H1 (cell line): ENCODE measurements around the gene FAU.

Experiments used
- BRCA1 ChIP-seq: IDR thresholded peaks from 2 replicates; pipeline ENCODE4 v1.6.1; 2012; ENCODE audit warnings: low read depth, low read length, improper control_type of control experiment
- EGR1 ChIP-seq: IDR thresholded peaks from 2 replicates; pipeline ENCODE4 v1.6.1; 2011; ENCODE audit warnings: low read depth, low read length, borderline replicate concordance
- EP300 ChIP-seq, 2 experiments: IDR thresholded peaks; 1 replicate in 1 of 2; 2 replicates in 1 of 2; pipeline ENCODE4 v1.6.1; 2011 to 2012; ENCODE audit warnings: low read depth in 2 of 2, low read length in 2 of 2, mild to moderate bottlenecking in 2 of 2, borderline replicate concordance in 1 of 2, inconsistent platforms in 1 of 2, moderate library complexity in 1 of 2
- GTF2F1 ChIP-seq: IDR thresholded peaks from 2 replicates; pipeline ENCODE4 v1.6.1; 2012; ENCODE audit warnings: low read depth, low read length, improper control_type of control experiment, borderline replicate concordance
- POLR2A ChIP-seq, 2 experiments: IDR thresholded peaks; 1 replicate in 1 of 2; 2 replicates in 1 of 2; pipeline ENCODE4 v1.6.1; 2011; ENCODE audit warnings: low read depth in 2 of 2, low read length in 2 of 2, mild to moderate bottlenecking in 2 of 2; ENCODE audit errors: control extremely low read depth in 1 of 2
- SP2 ChIP-seq: IDR thresholded peaks from 2 replicates; pipeline ENCODE4 v1.6.1; 2012; ENCODE audit warnings: mild to moderate bottlenecking, low read length, inconsistent platforms
- TAF1 ChIP-seq: IDR thresholded peaks from 2 replicates; pipeline ENCODE4 v1.6.1; 2011; ENCODE audit warnings: mild to moderate bottlenecking, low read depth, low read length
- TF ChIP-seq, protein P1 (sequence below), 3 experiments: IDR thresholded peaks; 1 replicate in 2 of 3; 2 replicates in 1 of 3; pipeline versions ENCODE4 v1.5.1 to v1.6.1; 2011; ENCODE audit warnings: low read length in 3 of 3, mild to moderate bottlenecking in 3 of 3, inconsistent platforms in 2 of 3, low read depth in 1 of 3, moderate library complexity in 1 of 3; ENCODE audit not compliant: insufficient read depth in 1 of 3; ENCODE audit errors: control extremely low read depth in 1 of 3

DNA sequence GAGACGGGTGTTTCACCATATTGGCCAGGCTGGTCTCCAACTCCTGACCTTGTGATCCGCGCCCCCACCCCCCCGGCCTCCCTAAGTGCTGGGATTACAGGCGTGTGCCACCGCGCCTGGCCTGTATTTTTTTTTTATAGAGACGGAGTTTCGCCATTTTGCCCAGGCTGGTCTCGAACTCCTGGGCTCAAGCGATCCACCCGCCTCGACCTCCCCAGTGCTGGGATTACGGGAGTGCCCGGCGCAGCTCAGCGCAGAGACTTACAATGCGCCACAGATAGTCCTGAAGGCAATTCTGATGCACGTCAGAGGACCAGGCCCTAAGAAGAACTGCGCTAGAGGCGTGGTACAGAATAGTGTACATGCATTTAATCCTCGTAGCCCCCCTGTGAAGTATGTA is 26.5 kb downstream of the FAU start:
- no peak for TF ChIP-seq SP2
- no peak for TF ChIP-seq POLR2A (IDR thresholded peaks at IDR 0.05; ENCODE audit: control extremely low read depth in 1 of 2, low read depth in 2 of 2, low read length in 2 of 2)
- TF ChIP-seq GTF2F1 = no peak
- TF ChIP-seq TAF1 = no peak
- TF ChIP-seq, protein P1, sequence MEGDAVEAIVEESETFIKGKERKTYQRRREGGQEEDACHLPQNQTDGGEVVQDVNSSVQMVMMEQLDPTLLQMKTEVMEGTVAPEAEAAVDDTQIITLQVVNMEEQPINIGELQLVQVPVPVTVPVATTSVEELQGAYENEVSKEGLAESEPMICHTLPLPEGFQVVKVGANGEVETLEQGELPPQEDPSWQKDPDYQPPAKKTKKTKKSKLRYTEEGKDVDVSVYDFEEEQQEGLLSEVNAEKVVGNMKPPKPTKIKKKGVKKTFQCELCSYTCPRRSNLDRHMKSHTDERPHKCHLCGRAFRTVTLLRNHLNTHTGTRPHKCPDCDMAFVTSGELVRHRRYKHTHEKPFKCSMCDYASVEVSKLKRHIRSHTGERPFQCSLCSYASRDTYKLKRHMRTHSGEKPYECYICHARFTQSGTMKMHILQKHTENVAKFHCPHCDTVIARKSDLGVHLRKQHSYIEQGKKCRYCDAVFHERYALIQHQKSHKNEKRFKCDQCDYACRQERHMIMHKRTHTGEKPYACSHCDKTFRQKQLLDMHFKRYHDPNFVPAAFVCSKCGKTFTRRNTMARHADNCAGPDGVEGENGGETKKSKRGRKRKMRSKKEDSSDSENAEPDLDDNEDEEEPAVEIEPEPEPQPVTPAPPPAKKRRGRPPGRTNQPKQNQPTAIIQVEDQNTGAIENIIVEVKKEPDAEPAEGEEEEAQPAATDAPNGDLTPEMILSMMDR (IDR thresholded peaks at IDR 0.05; ENCODE audit: control extremely low read depth in 1 of 3, insufficient read depth in 1 of 3, low read depth in 1 of 3, low read length in 3 of 3) = no peak
- no peak for TF ChIP-seq EGR1
- no peak for TF ChIP-seq BRCA1
- no peak for TF ChIP-seq EP300 (IDR thresholded peaks at IDR 0.05; ENCODE audit: borderline replicate concordance in 1 of 2, low read depth in 2 of 2, low read length in 2 of 2)
